ENCODE results near the gene TFAP2A. TPM values are rescaled to one million over a fixed set of nuclear protein-coding genes. Genes with fewer than 3 reads are reported as not detected.
A peak's percentile ranks its signal among the peaks of the same experiment; 100 is the strongest.

TFAP2A gene
- total RNA-seq, 2 experiments from 2014 or later: not detected

DNA sequence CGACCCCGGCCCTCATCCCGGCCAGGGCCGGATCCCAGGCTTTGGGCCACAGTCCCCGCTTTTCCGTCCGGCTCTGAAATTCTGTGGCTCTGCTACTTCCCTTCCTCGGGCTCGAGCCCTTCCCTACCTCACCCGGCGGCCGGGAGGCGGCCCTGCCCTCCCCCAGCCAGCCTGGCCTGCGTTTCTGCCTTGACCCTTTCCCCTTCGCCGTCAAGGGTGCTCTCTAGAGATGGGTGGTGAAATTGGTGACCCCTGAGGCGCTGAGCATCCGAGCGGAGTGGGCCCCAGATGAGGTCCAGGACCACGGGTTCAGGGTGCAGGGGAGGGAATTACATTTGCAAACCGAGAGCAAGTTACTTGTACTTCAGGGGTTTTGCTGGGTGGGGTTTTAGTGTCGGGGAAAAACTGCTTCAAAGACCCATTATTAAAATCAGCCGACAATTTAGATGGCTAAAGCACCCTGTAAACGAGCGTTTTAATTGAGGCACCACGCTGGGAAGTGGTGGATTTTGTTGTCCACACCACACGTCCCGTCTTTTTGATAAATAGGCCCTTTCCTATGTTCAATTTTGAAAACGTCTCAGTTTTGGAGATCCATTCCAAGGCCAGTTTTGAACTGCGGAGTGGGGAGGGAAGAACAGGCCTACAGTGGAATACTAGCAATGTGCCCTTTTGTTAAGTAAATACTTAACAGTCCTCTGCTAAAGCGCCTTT lies 9.9 kb downstream of the TFAP2A start:
- H3K36me3 Mint-ChIP-seq (ENCODE audit: low read depth): peaks cover 7% of the 10 kb centered on the region
- no peak for TF ChIP-seq CTCF (IDR thresholded peaks at IDR 0.05)
- H3K4me3 Mint-ChIP-seq: peak overlapping the region; percentile 72
- peaks cover 60% of the 10 kb centered on the region for H3K27me3 Mint-ChIP-seq
- ChIA-PET POLR2A (interaction anchor here (1.1 kb wide), 1 partner anchor 11 kb away, joined by 5 read pairs; no protein-coding TSS in a partner anchor), CTCF (interaction anchor here (1.4 kb wide), 1 partner anchor 150 kb away, joined by 3 read pairs; no protein-coding TSS in a partner anchor)
- DNase-seq: no peak
- peaks cover 5% of the 10 kb centered on the region for H3K4me1 Mint-ChIP-seq (ENCODE audit: low read depth)
- H3K9me3 Mint-ChIP-seq: peaks cover 10% of the 10 kb centered on the region
- no peak overlapping the region for H3K27ac Mint-ChIP-seq
- ATAC-seq: no peak
- intact Hi-C loops (cut with micrococcal nuclease): no loop called here

DNA sequence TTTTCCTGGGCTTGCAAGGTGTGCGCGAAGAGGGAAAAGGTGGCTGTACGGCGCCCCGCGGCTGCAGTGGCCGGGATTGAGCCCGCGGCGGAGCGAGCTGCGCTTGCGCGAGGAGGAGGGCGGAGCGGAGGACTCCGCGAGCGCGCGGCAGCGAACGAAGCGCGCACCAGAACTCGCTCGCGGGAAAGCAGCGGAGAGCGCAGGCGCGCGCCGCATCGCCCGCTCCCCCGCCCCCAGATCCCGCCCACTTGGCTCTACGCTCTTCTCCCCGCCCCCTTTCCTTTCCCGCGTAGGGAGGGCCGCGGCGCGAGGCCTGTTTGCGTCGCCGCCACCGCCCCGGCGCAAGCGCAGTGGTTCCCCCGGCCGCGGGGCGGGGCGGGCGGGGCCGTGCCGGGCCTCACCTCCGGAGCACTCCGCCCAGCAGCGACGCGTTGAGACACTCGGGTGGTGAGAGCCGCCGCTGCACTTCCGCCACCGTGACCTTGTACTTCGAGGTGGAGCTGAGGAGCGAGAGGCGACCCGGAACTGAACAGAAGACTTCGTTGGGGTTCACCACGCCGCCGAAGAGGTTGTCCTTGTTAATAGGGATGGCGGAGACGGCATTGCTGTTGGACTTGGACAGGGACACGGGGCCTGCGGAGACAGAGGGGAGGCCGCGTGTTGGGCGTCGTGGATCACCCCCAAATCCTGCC lies 10.6 kb downstream of the TFAP2A start:
- H3K4me3 Mint-ChIP-seq: peak overlapping the region; percentile 72
- TF ChIP-seq CTCF (IDR thresholded peaks at IDR 0.05): no peak
- ATAC-seq (peak; percentile 94), DNase-seq (peak; percentile 92)
- ChIA-PET POLR2A (no interaction called here), CTCF (interaction anchor here (0.7 to 1.4 kb wide), 2 partner anchors 83 to 149 kb away, joined by 3 read pairs; no protein-coding TSS in a partner anchor)
- intact Hi-C loops (cut with micrococcal nuclease): no loop called here
- H3K27me3 Mint-ChIP-seq: peaks cover 58% of the 10 kb centered on the region
- peaks cover 7% of the 10 kb centered on the region for H3K9me3 Mint-ChIP-seq
- peaks cover 5% of the 10 kb centered on the region for H3K4me1 Mint-ChIP-seq (ENCODE audit: low read depth)
- H3K27ac Mint-ChIP-seq: peak overlapping the region; percentile 80
- peaks cover 2% of the 10 kb centered on the region for H3K36me3 Mint-ChIP-seq (ENCODE audit: low read depth)

DNA sequence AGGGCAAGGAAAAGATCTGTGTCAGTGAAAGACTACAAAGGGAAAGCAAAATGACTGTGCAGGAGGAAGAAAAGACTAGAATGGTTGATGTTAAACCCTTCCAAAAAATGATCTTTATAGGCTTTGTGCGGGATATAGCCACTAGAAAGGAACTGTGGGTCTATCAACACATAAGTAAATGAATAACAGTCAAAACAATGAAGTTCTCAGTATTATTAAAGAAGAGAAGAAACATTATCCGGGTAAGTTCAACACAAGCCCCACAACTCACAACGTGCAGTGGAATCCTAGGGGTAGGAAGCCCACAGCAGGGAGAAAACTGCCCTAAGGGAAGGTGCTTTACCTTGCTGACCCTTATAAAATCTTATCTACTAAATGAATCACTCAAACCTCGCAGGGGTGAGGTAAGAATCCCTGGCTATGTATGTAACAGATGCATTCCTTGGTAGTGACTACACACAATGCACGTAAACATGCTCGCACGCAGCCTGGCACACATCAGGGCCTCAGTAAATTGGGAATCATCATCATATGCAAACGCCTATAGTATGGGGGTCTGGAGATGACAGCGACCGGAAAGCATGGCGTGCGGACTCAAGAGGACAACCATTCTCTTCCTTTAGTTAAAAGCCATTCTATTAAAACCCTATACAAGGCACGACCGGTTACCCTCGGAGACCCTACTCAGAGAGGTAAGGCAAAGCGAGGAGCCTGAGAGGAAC lies 11.3 kb downstream of the TFAP2A start:
- DNase-seq (no peak), ATAC-seq (peak; percentile 0)
- Mint-ChIP-seq H3K27me3 (peaks cover 61% of the 10 kb centered on the region), H3K9me3 (peaks cover 10% of the 10 kb centered on the region), H3K4me1 (ENCODE audit: low read depth) (peaks cover 5% of the 10 kb centered on the region), H3K36me3 (ENCODE audit: low read depth) (peaks cover 3% of the 10 kb centered on the region), H3K4me3 (peak overlapping the region; percentile 68), H3K27ac (no peak overlapping the region)
- ChIA-PET CTCF (interaction anchor here (0.7 to 1.4 kb wide), 2 partner anchors 82 to 148 kb away, joined by 3 read pairs; no protein-coding TSS in a partner anchor), POLR2A (no interaction called here)
- no peak for TF ChIP-seq CTCF (IDR thresholded peaks at IDR 0.05)
- intact Hi-C loops (cut with micrococcal nuclease): no loop called here

DNA sequence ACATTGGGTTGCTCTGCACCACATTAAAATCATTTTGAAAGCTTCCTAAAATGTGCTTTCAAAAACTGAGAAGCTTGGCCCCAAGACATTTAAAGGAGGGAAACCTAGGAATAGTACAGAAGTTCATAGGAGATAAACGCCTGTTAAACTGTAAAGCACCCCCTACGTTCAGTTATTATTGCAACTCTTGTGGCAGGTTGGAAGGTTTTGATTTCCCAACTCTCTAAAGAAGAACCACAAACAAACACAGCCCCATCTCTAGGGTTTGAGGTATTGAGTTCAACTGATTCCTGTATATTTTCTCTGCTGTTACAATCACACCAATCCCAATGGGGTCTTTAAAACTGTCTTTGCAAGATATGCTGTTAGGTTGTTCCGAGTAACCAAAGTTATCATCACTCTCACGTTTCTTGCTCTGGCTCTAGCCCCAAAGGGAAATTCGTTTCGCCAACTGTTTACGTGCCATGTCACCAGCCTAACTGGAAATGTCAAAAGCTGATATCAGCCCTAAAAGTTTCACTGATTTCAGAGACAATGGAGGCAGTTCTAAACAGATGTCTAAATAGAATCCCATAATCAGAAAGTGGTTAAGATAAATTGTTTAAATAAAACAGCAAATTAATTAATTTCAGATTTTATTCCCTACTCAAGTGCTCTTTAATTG lies 12.1 kb downstream of the TFAP2A start:
- POLR2A ChIA-PET: no interaction called here
- H3K36me3 Mint-ChIP-seq (ENCODE audit: low read depth): peaks cover 3% of the 10 kb centered on the region
- H3K27me3 Mint-ChIP-seq: peaks cover 61% of the 10 kb centered on the region
- peaks cover 10% of the 10 kb centered on the region for H3K9me3 Mint-ChIP-seq
- intact Hi-C loops (cut with micrococcal nuclease): no loop called here
- peaks cover 5% of the 10 kb centered on the region for H3K4me1 Mint-ChIP-seq (ENCODE audit: low read depth)
- H3K4me3 Mint-ChIP-seq: peak overlapping the region; percentile 68
- no peak overlapping the region for H3K27ac Mint-ChIP-seq
- TF ChIP-seq CTCF (IDR thresholded peaks at IDR 0.05): no peak
- ATAC-seq: no peak
- no peak for DNase-seq
- CTCF ChIA-PET: no interaction called here
